Measurements from ENCODE around the gene PBX4.

PBX4 gene

GRCh38 chr19:19546751-19547162 lies 71.7 kb downstream of the PBX4 start:
- no peak overlapping the region for H3K4me3 ChIP-seq (ENCODE audit: low read depth, low read length)
- TF ChIP-seq, protein P1, sequence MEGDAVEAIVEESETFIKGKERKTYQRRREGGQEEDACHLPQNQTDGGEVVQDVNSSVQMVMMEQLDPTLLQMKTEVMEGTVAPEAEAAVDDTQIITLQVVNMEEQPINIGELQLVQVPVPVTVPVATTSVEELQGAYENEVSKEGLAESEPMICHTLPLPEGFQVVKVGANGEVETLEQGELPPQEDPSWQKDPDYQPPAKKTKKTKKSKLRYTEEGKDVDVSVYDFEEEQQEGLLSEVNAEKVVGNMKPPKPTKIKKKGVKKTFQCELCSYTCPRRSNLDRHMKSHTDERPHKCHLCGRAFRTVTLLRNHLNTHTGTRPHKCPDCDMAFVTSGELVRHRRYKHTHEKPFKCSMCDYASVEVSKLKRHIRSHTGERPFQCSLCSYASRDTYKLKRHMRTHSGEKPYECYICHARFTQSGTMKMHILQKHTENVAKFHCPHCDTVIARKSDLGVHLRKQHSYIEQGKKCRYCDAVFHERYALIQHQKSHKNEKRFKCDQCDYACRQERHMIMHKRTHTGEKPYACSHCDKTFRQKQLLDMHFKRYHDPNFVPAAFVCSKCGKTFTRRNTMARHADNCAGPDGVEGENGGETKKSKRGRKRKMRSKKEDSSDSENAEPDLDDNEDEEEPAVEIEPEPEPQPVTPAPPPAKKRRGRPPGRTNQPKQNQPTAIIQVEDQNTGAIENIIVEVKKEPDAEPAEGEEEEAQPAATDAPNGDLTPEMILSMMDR (IDR thresholded peaks at IDR 0.05; ENCODE audit: low read depth, low read length, missing control alignments): no peak
- no peak for DNase-seq (ENCODE audit: low read depth)
- in situ Hi-C loops (cut with HindIII; ENCODE audit: low sequenced_read_pairs): no loop called here

GRCh38 chr19:19545707-19546106 lies 72.8 kb downstream of the PBX4 start:
- DNase-seq (ENCODE audit: low read depth): no peak
- in situ Hi-C loops (cut with HindIII; ENCODE audit: low sequenced_read_pairs): no loop called here
- TF ChIP-seq, protein P1 (IDR thresholded peaks at IDR 0.05; ENCODE audit: low read depth, low read length, missing control alignments): no peak
- H3K4me3 ChIP-seq (ENCODE audit: low read depth, low read length): no peak overlapping the region

GRCh38 chr19:19544954-19545591 lies 73.4 kb downstream of the PBX4 start:
- no peak for DNase-seq (ENCODE audit: low read depth)
- TF ChIP-seq, protein P1 (IDR thresholded peaks at IDR 0.05; ENCODE audit: low read depth, low read length, missing control alignments): no peak
- in situ Hi-C loops (cut with HindIII; ENCODE audit: low sequenced_read_pairs): no loop called here
- H3K4me3 ChIP-seq (ENCODE audit: low read depth, low read length): no peak overlapping the region

DNA sequence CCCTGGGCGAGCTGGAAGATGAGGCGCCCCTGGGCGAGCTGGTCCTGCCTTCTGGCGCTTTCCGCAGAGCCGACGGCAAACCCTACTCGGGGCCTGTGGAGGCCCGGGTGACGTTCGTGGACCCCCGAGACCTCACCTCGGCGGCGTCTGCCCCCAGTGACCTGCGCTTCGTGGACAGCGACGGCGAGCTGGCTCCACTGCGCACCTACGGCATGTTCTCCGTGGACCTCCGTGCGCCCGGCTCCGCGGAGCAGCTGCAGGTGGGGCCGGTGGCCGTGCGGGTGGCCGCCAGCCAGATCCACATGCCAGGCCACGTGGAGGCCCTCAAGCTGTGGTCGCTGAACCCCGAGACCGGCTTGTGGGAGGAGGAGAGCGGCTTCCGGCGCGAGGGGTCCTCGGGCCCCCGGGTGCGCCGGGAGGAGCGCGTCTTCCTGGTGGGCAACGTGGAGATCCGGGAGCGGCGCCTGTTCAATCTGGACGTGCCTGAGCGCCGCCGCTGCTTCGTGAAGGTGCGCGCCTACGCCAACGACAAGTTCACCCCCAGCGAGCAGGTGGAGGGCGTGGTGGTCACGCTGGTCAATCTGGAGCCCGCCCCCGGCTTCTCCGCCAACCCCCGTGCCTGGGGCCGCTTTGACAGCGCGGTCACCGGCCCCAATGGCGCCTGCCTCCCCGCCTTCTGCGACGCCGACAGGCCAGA lies 74.1 kb downstream of the PBX4 start:
- H3K4me3 ChIP-seq (ENCODE audit: low read depth, low read length): no peak overlapping the region
- in situ Hi-C loops (cut with HindIII; ENCODE audit: low sequenced_read_pairs): no loop called here
- TF ChIP-seq, protein P1 (IDR thresholded peaks at IDR 0.05; ENCODE audit: low read depth, low read length, missing control alignments): no peak
- no peak for DNase-seq (ENCODE audit: low read depth)

DNA sequence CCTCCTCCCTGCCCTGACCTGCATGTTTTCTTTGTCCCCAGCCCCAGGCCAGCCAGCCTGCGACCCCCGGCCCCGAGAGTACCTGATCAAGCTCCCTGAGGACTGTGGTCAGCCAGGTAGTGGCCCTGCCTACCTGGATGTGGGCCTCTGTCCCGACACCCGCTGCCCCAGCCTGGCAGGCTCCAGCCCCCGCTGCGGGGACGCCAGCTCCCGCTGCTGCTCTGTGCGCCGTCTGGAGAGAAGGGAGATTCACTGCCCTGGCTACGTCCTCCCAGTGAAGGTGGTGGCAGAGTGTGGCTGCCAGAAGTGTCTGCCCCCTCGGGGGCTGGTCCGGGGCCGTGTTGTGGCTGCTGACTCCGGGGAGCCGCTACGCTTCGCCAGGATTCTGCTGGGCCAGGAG lies 74.8 kb downstream of the PBX4 start:
- H3K4me3 ChIP-seq (ENCODE audit: low read depth, low read length): no peak overlapping the region
- TF ChIP-seq, protein P1 (IDR thresholded peaks at IDR 0.05; ENCODE audit: low read depth, low read length, missing control alignments): no peak
- no peak for DNase-seq (ENCODE audit: low read depth)
- in situ Hi-C loops (cut with HindIII; ENCODE audit: low sequenced_read_pairs): no loop called here

DNA sequence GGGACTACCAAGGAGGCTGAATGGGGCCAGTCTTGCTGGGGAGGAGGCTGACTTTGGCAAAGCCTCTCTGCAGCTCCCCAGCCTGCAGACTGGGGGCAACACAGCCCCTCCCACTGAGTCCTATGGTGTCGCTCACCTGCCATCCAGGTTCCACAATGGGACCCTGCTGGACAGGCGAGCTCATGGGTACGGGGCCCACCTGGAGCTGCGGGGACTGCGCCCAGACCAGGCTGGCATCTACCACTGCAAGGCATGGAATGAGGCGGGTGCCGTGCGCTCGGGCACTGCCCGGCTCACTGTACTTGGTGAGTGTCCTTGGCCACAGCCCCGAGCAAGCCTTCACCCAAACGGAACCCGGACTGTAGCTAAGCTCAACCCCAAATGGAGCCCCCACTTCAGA lies 75.4 kb downstream of the PBX4 start:
- DNase-seq (ENCODE audit: low read depth): no peak
- TF ChIP-seq, protein P1 (IDR thresholded peaks at IDR 0.05; ENCODE audit: low read depth, low read length, missing control alignments): no peak
- in situ Hi-C loops (cut with HindIII; ENCODE audit: low sequenced_read_pairs): no loop called here
- no peak overlapping the region for H3K4me3 ChIP-seq (ENCODE audit: low read depth, low read length)
